Stomach (tissue), 9 donors: ENCODE data around the gene ITGB3BP. TPM values are rescaled to one million over a fixed set of nuclear protein-coding genes. Genes with fewer than 3 reads are reported as not detected.

Experiments used
- DNase-seq, 2 donors: peaks; one replicate each; pipeline versions ENCODE4 v3.0.0 to v3.0.0-alpha.2; 2013 to 2019
- H3K27ac ChIP-seq, 5 donors: fragments of 200-600 bp in 4 of 5; sonication (generic) in 4 of 5; one replicate each; pipeline ENCODE4 v1.5.1; 2013 to 2019; ENCODE audit warnings: mild to moderate bottlenecking in 1 of 5, moderate library complexity in 1 of 5
- H3K27me3 ChIP-seq, 3 donors: fragments of 200-600 bp; sonication (generic); one replicate each; pipeline ENCODE4 v1.5.1; 2017 to 2019; ENCODE audit warnings: mixed run types in 1 of 3
- H3K36me3 ChIP-seq, 4 donors: fragments of 200-600 bp; sonication (generic); 1 replicate in 3 of 4; 2 replicates in 1 of 4; pipeline ENCODE4 v1.5.1; 2016 to 2019
- H3K4me1 ChIP-seq, 4 donors: fragments of 200-600 bp; sonication (generic); one replicate each; pipeline ENCODE4 v1.5.1; 2016 to 2019
- H3K4me3 ChIP-seq, 4 donors: fragments of 200-600 bp; sonication (generic) in 3 of 4; one replicate each; pipeline ENCODE4 v1.5.1; 2016 to 2019; ENCODE audit warnings: mild to moderate bottlenecking in 1 of 4
- H3K9me3 ChIP-seq, 4 donors: fragments of 200-600 bp; sonication (generic); one replicate each; pipeline ENCODE4 v1.5.1; 2016 to 2019
- EP300 ChIP-seq: sonication (generic); formaldehyde crosslinking; IDR thresholded peaks from one replicate; pipeline ENCODE4 v1.6.1; 2017; ENCODE audit warnings: antibody characterized with exemption
- POLR2A ChIP-seq, 4 donors: fragments of 450-650 bp; IDR thresholded peaks; one replicate each; pipeline ENCODE4 v1.6.1; 2016; ENCODE audit warnings: antibody characterized with exemption in 4 of 4, control low read depth in 2 of 4, mild to moderate bottlenecking in 1 of 4, moderate library complexity in 1 of 4
- POLR2AphosphoS5 ChIP-seq, 3 donors: sonication (generic); formaldehyde crosslinking; IDR thresholded peaks; one replicate each; pipeline ENCODE4 v1.6.1; 2016; ENCODE audit warnings: antibody characterized with exemption in 3 of 3
- WGBS, 5 donors: extraction: QIAGEN DNeasy Blood & Tissue Kit in 3 of 5; methylation state at CpG; one replicate each; pipeline versions ENCODE4 v1.1.5 to v1.1.7; 2013 to 2018; 5-methylcytosine and 5-hydroxymethylcytosine counted together
- intact Hi-C: fragments of 100-400 bp; cut with DNase I; formaldehyde crosslinking; loops from one replicate; pipeline ENCODE4 v1.15.1; 2023; ENCODE audit warnings: low total_unique reads
- polyA plus RNA-seq, 3 donors: library from polyadenylated mRNA; stranded (reverse); fragments of 200-250 nt; gene quantifications; one replicate each; pipeline ENCODE4 v1.2.3, GENCODE V29; 2013
- small RNA-seq, 4 donors: library from RNA; depleted of rRNA; stranded (forward); fragments of <200 nt; gene quantifications; one replicate each; pipeline ENCODE3, GENCODE V24; 2016
- total RNA-seq, 5 donors: library from RNA; depleted of rRNA; stranded (reverse); fragments of >200 nt; gene quantifications; one replicate each; pipeline versions ENCODE4 v1.1.0 to v1.2.3, GENCODE V29; 2014 to 2016
- TF ChIP-seq, protein P1 (sequence below), 7 experiments: fragments of 450-650 bp in 4 of 7; fragments of 200-600 bp in 3 of 7; sonication (generic) in 3 of 7; IDR thresholded peaks; one replicate each; pipeline ENCODE4 v1.5.1; 2016 to 2019; ENCODE audit warnings: antibody characterized with exemption in 7 of 7, control low read depth in 2 of 7, mild to moderate bottlenecking in 1 of 7
- donor health status: healthy with polysubstance abuse.
- donor health status: Bipolar disorder and iron deficiency.
- donor health status: healthy.

Gene ITGB3BP
- total and polyA plus RNA-seq, 8 donors: 6.4 to 36.9 (median 21.3) TPM; not detected in 1

DNA sequence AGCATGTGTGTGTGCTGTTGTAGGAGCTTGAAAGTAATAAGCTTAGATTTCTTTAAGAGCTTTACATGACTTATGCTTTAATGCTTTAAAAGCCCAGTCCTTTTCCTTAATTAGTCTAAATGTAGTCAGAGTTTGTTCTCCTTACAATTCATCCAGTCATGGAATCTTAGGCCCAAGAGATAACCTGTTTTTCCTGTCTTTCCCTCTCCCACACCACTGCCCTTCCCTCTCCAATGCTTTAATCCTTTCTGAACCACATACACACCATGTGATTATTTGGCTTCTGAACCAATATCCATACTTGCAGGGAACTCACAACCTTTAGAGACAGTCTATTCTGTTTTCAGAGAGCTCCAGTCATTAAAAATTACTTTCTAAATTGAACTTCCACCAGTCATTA lies 118.0 kb downstream of the ITGB3BP start:
- DNase-seq: peak in 1 of 2 donors; percentile 32
- TF ChIP-seq POLR2AphosphoS5 (IDR thresholded peaks at IDR 0.05) (no peak), POLR2A (IDR thresholded peaks at IDR 0.05) (no peak), EP300 (no peak)
- TF ChIP-seq, protein P1, sequence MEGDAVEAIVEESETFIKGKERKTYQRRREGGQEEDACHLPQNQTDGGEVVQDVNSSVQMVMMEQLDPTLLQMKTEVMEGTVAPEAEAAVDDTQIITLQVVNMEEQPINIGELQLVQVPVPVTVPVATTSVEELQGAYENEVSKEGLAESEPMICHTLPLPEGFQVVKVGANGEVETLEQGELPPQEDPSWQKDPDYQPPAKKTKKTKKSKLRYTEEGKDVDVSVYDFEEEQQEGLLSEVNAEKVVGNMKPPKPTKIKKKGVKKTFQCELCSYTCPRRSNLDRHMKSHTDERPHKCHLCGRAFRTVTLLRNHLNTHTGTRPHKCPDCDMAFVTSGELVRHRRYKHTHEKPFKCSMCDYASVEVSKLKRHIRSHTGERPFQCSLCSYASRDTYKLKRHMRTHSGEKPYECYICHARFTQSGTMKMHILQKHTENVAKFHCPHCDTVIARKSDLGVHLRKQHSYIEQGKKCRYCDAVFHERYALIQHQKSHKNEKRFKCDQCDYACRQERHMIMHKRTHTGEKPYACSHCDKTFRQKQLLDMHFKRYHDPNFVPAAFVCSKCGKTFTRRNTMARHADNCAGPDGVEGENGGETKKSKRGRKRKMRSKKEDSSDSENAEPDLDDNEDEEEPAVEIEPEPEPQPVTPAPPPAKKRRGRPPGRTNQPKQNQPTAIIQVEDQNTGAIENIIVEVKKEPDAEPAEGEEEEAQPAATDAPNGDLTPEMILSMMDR (IDR thresholded peaks at IDR 0.05): no peak
- Histone ChIP-seq H3K36me3 (peaks cover 0 to 25% (median 15%) of the 10 kb centered on the region in 4 donors), H3K9me3 (no peaks in the 10 kb centered on the region), H3K27ac (no peak overlapping the region), H3K4me3 (no peak overlapping the region), H3K4me1 (peaks cover 0 to 4% (median 0%) of the 10 kb centered on the region in 4 donors), H3K27me3 (no peaks in the 10 kb centered on the region)
- intact Hi-C loops: no loop called here

DNA sequence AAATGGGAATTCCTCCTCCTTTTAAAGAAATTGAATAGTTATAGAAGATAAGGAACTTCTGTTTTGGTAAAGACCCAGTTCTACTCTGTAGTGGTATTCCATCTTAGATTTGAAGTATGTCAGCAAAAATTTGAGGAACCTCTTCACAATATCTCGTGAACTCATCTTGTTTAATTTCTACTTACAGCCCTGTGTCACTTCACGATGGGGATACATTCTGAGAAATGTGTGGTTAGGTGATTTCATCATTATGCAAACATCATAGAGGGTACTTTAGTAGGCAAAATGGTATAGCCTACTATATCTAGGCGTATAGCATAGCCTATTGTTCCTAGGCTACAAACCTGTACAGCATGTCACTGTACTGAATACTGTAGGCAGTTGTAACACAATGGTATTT lies 119.6 kb downstream of the ITGB3BP start:
- no peaks in the 10 kb centered on the region for H3K9me3 ChIP-seq
- H3K4me1 ChIP-seq: peaks cover 0 to 4% (median 0%) of the 10 kb centered on the region in 4 donors
- no peak overlapping the region for H3K4me3 ChIP-seq
- peaks cover 0 to 35% (median 23%) of the 10 kb centered on the region in 4 donors for H3K36me3 ChIP-seq
- DNase-seq: no peak
- no peak overlapping the region for H3K27ac ChIP-seq
- intact Hi-C loops: no loop called here
- H3K27me3 ChIP-seq: no peaks in the 10 kb centered on the region
- WGBS, 5 donors: 49 to 63% (median 53%) methylated on average over 3 of the region's 3 CpGs
- TF ChIP-seq POLR2A (IDR thresholded peaks at IDR 0.05): no peak
- no peak for TF ChIP-seq EP300
- TF ChIP-seq, protein P1 (IDR thresholded peaks at IDR 0.05): no peak
- no peak for TF ChIP-seq POLR2AphosphoS5 (IDR thresholded peaks at IDR 0.05)

DNA sequence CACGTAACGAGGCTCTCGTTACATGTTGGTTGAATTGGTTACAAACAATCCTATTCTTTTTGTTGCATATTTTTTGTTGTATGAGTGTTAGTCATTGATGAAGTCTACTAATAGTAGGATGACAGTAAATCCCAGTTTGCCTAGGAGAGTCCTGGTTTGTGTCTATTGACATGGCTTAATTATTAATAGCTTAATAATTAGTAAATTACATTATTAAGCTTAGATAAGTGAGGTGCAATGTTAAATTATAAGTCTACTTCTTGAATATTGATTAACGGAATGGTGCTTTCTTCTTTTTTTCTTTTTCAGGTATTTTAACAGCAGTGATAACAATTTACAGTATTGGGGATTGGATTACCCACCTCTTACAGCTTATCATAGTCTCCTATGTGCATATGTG lies 121.1 kb downstream of the ITGB3BP start:
- no peak for DNase-seq
- Histone ChIP-seq H3K4me1 (peaks cover 0 to 2% (median 0%) of the 10 kb centered on the region in 4 donors), H3K36me3 (peaks cover 0 to 49% (median 34%) of the 10 kb centered on the region in 4 donors), H3K4me3 (no peak overlapping the region), H3K27me3 (no peaks in the 10 kb centered on the region), H3K9me3 (no peaks in the 10 kb centered on the region), H3K27ac (no peak overlapping the region)
- intact Hi-C loops: no loop called here
- TF ChIP-seq EP300 (no peak), POLR2A (IDR thresholded peaks at IDR 0.05) (no peak), POLR2AphosphoS5 (IDR thresholded peaks at IDR 0.05) (no peak)
- TF ChIP-seq, protein P1 (IDR thresholded peaks at IDR 0.05): no peak
- 71 to 99% (median 86%) methylated on average over 4 of the region's 4 CpGs for WGBS, 5 donors

Small RNA genes within 50 kb of the gene (small RNA-seq; reads per million reads assigned to genes)
- gene RF02105 (0 reads per million in 4 donors), gene RF02106 (0 reads per million in 4 donors), gene RF02107 (0 reads per million in 4 donors), gene RF02108 (0 reads per million in 4 donors), gene RF02109 (0 reads per million in 4 donors), gene RF02110 (0 reads per million in 4 donors), gene RN7SL488P (0 reads per million in 4 donors), gene RNU7-123P (0 reads per million in 4 donors)

Other genes with a start within 250 kb of the ITGB3BP start
- gene FOXD3, start 200.7 kb downstream of the ITGB3BP start, total RNA-seq: 1 to 10 TPM in 1 of 5 donors, under 1 TPM in 1, not detected in 3; 0.92 to 1.2 TPM
- under 1 TPM in 1 of 3 donors, not detected in 2; 0.48 TPM for gene FOXD3, start 200.7 kb downstream of the ITGB3BP start, polyA plus RNA-seq
- 10 to 100 TPM in 4 of 5 donors, 1 to 10 TPM in 1; 8.5 to 32.7 (median 10.4) TPM for gene ALG6, start 155.6 kb downstream of the ITGB3BP start, total RNA-seq
- 10 to 100 TPM in 1 of 3 donors, 1 to 10 TPM in 2; 3.6 to 13.1 (median 4.0) TPM for gene ALG6, start 155.6 kb downstream of the ITGB3BP start, polyA plus RNA-seq
- 10 to 100 TPM in 2 of 5 donors, 1 to 10 TPM in 2, not detected in 1; 2.9 to 14.9 (median 8.2) TPM for gene EFCAB7, start 300 bp upstream of the ITGB3BP start, total RNA-seq
- gene EFCAB7, start 300 bp upstream of the ITGB3BP start, polyA plus RNA-seq: 1 to 10 TPM; 2.6 to 3.1 (median 2.9) TPM
- 10 to 100 TPM; 21.4 to 82.8 (median 34.9) TPM for gene PGM1, start 70.2 kb upstream of the ITGB3BP start, total RNA-seq
- gene PGM1, start 70.2 kb upstream of the ITGB3BP start, polyA plus RNA-seq: 10 to 100 TPM; 11.3 to 24.0 (median 22.2) TPM